Keratinocyte (primary cell): Measurements from ENCODE around the gene PGPEP1.

Experiments
- CTCF ChIP-seq, 3 experiments: IDR thresholded peaks in 1 of 3; conservative IDR thresholded peaks in 1 of 3; optimal IDR thresholded peaks in 1 of 3; 2 replicates in 2 of 3; 3 replicates in 1 of 3; pipeline versions ENCODE3 to v1.5.1; 2011; ENCODE audit warnings: low read length in 3 of 3, mild to moderate bottlenecking in 3 of 3, moderate library complexity in 2 of 3, control low read depth in 1 of 3, inconsistent platforms in 1 of 3; ENCODE audit not compliant: insufficient read depth in 2 of 3; ENCODE audit errors: extremely low read depth in 1 of 3
- EZH2 ChIP-seq: IDR thresholded peaks from one replicate; pipeline ENCODE4 v1.6.1; 2012; ENCODE audit warnings: inconsistent platforms, mild to moderate bottlenecking, low read length, moderate library complexity

GRCh38 chr19:18362934-18363542 lies 22.6 kb downstream of the PGPEP1 start:
- no peak for TF ChIP-seq CTCF (optimal IDR thresholded peaks at IDR 0.05 in 1 of 3, IDR thresholded peaks at IDR 0.05 in 1 of 3, conservative IDR thresholded peaks at IDR 0.05 in 1 of 3; ENCODE audit: extremely low read depth in 1 of 3, insufficient read depth in 2 of 3, low read length in 3 of 3)
- no peak for TF ChIP-seq EZH2
